Measurements from ENCODE around the gene DCUN1D2. TPM values are rescaled to one million over a fixed set of nuclear protein-coding genes. Genes with fewer than 3 reads are reported as not detected.

Gene DCUN1D2
- total RNA-seq, 1 donor from 2014 or later, result 29.2 TPM

DNA sequence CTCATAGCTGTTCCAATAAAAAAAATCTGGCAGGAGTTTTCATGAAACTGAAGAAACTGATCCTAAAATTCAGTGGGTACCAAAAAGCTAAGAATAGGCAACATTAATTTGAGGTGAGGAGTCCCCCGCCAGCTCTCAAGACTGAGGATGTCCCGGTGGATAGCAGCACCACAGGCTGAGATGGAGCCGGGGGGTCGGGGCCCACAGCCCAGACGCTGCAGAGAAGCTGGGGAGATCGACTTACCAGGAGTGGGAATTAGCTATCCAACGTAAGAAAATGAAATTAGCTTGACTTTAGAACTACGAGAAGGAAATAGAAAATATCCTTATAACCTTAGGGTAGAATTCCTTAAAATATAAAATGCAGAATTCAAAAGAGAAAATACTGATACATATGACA lies 23.2 kb upstream of the DCUN1D2 start:
- H3K36me3 Mint-ChIP-seq, result peaks cover 25% of the 10 kb centered on the region
- DNase-seq (ENCODE audit: extremely low spot score, unreplicated experiment), result no peak
- H3K27ac Mint-ChIP-seq, result no peak overlapping the region
- TF ChIP-seq, protein P1, sequence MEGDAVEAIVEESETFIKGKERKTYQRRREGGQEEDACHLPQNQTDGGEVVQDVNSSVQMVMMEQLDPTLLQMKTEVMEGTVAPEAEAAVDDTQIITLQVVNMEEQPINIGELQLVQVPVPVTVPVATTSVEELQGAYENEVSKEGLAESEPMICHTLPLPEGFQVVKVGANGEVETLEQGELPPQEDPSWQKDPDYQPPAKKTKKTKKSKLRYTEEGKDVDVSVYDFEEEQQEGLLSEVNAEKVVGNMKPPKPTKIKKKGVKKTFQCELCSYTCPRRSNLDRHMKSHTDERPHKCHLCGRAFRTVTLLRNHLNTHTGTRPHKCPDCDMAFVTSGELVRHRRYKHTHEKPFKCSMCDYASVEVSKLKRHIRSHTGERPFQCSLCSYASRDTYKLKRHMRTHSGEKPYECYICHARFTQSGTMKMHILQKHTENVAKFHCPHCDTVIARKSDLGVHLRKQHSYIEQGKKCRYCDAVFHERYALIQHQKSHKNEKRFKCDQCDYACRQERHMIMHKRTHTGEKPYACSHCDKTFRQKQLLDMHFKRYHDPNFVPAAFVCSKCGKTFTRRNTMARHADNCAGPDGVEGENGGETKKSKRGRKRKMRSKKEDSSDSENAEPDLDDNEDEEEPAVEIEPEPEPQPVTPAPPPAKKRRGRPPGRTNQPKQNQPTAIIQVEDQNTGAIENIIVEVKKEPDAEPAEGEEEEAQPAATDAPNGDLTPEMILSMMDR (conservative IDR thresholded peaks at IDR 0.05), result no peak
- H3K27me3 Mint-ChIP-seq, result no peaks in the 10 kb centered on the region
- H3K4me1 Mint-ChIP-seq (ENCODE audit: unreplicated experiment), result peaks cover 7% of the 10 kb centered on the region
- no peaks in the 10 kb centered on the region for H3K9me3 Mint-ChIP-seq
- H3K4me3 Mint-ChIP-seq, result no peak overlapping the region

DNA sequence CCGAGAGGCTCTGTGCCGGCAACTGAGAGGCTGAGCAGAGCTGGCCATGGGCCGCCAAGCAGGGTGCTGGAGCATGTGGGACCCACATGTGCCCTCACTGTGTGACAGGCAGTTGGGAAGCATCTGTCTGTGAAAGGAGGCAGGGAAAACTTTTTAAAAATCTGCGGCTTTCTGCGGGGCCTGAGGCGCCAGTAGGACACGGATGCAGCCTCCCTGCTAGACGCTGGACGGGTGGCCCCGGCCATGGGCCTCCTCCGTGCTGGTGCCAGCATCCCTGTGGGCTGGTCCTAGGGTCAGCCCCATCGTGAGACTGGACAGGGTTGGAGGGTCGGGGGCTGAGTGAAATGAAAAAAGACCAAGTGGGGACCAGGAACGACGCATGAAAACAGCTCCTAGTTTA lies 20.9 kb upstream of the DCUN1D2 start:
- Mint-ChIP-seq H3K4me1 (ENCODE audit: unreplicated experiment) (peaks cover 7% of the 10 kb centered on the region), H3K9me3 (no peaks in the 10 kb centered on the region), H3K27ac (no peak overlapping the region), H3K27me3 (no peaks in the 10 kb centered on the region), H3K4me3 (no peak overlapping the region), H3K36me3 (peaks cover 25% of the 10 kb centered on the region)
- TF ChIP-seq, protein P1 (conservative IDR thresholded peaks at IDR 0.05), result no peak
- DNase-seq (ENCODE audit: extremely low spot score, unreplicated experiment), result no peak

DNA sequence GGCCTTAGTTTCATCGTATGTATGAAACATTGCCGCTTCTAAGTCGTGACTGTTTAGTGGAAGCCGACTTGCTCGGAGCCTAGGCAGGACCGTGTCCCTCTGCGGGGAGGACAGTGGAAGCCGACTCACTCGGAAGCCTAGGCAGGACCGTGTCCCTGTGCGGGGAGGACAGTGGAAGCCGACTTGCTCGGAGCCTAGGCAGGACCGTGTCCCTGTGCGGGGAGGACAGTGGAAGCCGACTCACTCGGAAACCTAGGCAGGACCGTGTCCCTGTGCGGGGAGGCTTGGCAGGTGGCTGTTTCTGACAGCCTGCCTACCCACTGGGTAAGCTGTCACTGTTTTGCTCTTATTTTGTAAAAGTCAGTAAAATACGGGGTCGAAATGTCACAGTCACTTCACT lies 20.4 kb upstream of the DCUN1D2 start:
- no peak for DNase-seq (ENCODE audit: extremely low spot score, unreplicated experiment)
- H3K27me3 Mint-ChIP-seq, result no peaks in the 10 kb centered on the region
- H3K4me1 Mint-ChIP-seq (ENCODE audit: unreplicated experiment), result peaks cover 7% of the 10 kb centered on the region
- H3K36me3 Mint-ChIP-seq, result peaks cover 23% of the 10 kb centered on the region
- H3K27ac Mint-ChIP-seq, result no peak overlapping the region
- TF ChIP-seq, protein P1 (conservative IDR thresholded peaks at IDR 0.05), result no peak
- H3K9me3 Mint-ChIP-seq, result no peaks in the 10 kb centered on the region
- H3K4me3 Mint-ChIP-seq, result no peak overlapping the region

DNA sequence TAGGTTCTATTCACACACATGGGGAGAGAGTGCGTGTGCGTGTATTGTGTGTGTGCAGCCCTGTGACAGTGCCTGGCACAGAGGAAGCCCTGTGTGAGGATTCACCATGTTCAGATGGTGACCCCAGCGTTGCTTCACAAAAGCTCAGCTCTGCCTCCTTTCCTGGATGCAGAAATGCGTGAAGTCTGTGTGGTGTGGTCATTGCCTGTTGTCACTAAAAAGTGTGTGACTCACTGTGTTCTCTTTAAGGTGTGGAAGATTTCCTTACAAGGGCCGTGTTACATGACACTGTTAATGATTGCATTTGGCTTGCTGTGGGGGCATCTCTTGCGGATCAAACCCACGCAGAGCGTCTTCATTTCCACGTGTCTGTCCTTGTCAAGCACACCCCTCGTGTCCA lies 19.5 kb upstream of the DCUN1D2 start:
- DNase-seq (ENCODE audit: extremely low spot score, unreplicated experiment), result no peak
- Mint-ChIP-seq H3K36me3 (peaks cover 19% of the 10 kb centered on the region), H3K4me3 (no peak overlapping the region), H3K27me3 (no peaks in the 10 kb centered on the region), H3K4me1 (ENCODE audit: unreplicated experiment) (peaks cover 7% of the 10 kb centered on the region), H3K27ac (no peak overlapping the region), H3K9me3 (no peaks in the 10 kb centered on the region)
- TF ChIP-seq, protein P1 (conservative IDR thresholded peaks at IDR 0.05), result no peak

DNA sequence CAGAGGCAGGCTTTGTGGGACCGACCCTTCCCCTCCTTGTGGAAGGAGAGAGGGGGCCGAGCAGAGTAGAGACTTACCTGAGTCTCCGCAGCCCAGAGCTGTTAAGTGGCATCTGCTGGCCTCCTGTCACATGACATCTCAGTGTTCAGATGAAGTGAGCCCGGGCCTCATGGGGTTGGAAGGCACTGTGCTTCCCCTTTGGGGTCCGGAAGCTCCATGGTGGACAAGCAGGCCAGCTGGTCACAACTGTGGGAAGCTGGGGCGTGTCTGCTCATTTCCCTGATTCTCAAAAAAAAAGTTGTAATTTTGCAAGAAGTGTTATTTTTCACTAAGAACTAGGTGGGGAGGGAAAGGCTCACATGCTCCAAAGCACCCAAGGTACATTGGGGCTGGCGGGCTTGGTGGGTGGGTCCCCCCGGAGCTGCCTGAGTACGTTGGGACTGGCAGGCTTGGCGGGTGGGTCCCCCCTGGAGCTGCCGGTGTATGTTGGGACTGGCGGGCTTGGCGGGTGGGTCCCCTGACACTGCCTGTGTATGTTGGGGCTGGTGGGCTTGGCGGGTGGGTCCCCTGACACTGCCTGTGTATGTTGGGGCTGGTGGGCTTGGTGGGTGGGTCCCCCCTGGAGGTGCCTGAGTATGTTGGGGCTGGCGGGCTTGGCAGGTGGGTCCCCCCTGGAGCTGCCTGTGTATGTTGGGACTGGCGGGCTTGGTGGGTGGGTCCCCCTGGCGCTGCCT lies 18.2 kb upstream of the DCUN1D2 start:
- H3K27ac Mint-ChIP-seq, result peak overlapping the region; percentile 5
- TF ChIP-seq, protein P1 (conservative IDR thresholded peaks at IDR 0.05), result no peak
- H3K36me3 Mint-ChIP-seq, result peaks cover 26% of the 10 kb centered on the region
- DNase-seq (ENCODE audit: extremely low spot score, unreplicated experiment), result no peak
- no peak overlapping the region for H3K4me3 Mint-ChIP-seq
- H3K9me3 Mint-ChIP-seq, result no peaks in the 10 kb centered on the region
- H3K4me1 Mint-ChIP-seq (ENCODE audit: unreplicated experiment), result peaks cover 7% of the 10 kb centered on the region
- no peaks in the 10 kb centered on the region for H3K27me3 Mint-ChIP-seq

Data from type B pancreatic cell (in vitro differentiated cells).